H54 (cell line): ENCODE results near the gene TUBA8.

Experiments used
- DNase-seq: peaks from one replicate; pipeline ENCODE4 v3.0.0; 2011; ENCODE audit warnings: low spot score, mixed read lengths; ENCODE audit not compliant: insufficient read length
- FAIRE-seq: peaks from 3 replicates; lab custom pipeline; 2011; peaks lifted over from hg19 to GRCh38; lab: Jason Lieb, UNC
- POLR2A ChIP-seq: IDR thresholded peaks from 2 replicates; pipeline ENCODE4 v1.6.1; 2011; ENCODE audit warnings: low read depth, mild to moderate bottlenecking, low read length

The TUBA8 gene

DNA sequence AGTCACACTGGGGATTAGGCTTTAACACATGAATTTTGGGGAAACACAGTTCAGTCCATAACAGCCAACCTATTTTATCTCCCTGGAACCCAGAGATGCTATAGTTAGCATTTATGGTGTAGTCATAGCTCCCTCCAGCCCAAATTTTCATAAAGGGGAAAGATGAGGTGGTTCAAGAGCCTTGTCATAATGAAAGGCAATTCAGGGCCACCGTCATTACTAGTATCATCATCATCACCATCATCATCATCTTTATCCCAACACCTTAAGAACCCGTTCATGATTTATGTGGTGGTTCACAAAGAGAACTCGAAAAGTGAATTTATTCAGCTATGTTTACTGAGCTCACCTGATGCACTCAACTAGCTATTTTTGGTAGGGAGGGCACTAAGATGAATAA lies 2.4 kb upstream of the TUBA8 start:
- DNase-seq = no peak
- TF ChIP-seq POLR2A = no peak
- no peak for FAIRE-seq

DNA sequence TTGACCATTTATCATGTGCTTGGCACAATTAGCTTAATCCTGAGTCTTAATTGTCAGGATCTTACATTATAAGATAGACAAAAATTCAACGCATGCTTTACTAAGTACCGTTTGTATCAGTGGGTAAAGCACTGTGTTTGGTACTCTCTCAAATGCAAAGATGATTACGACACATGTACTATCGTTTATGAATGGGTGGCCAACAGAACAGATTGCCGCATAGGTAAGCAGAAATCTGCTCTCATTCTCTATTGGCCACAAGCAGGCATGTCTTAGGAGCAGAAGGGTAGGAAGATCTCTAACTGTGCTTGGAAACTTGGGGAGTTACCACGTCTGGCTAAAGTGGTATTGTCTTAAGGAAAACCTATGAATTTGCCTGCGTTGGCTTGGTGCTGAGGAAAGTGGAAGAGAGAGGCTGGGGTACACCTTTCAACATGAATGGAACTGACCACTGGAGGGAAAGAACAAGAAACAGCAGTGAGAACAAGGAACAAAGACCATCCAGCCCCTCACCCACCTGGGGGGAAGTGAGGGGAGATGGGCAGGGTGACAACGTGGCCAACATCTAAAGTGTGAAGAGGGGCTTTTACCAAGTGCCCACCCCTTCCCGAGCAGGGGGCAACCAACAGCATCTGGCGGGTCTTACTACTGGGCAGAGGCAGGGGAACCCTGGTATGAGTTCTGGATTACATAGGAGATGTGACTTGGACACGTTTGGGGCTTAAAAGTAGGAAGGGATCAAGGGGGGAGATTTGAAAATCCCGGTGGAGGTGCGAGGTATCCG lies 1.0 kb upstream of the TUBA8 start:
- no peak for TF ChIP-seq POLR2A
- DNase-seq = no peak
- FAIRE-seq = no peak

GRCh38 chr22:18110954-18111758 lies 547 bp downstream of the TUBA8 start:
- FAIRE-seq = no peak
- no peak for DNase-seq
- TF ChIP-seq POLR2A = no peak

- no peak for FAIRE-seq
- no peak for DNase-seq
- TF ChIP-seq POLR2A = no peak
These were observed 1.2 kb downstream of the TUBA8 start for GRCh38 chr22:18111759-18112330.

- no peak for FAIRE-seq
- DNase-seq = no peak
- no peak for TF ChIP-seq POLR2A
These were observed 1.8 kb downstream of the TUBA8 start for GRCh38 chr22:18112440-18112839.

- FAIRE-seq (no peak), DNase-seq (no peak)
- TF ChIP-seq POLR2A = no peak
These were observed 3.2 kb downstream of the TUBA8 start for GRCh38 chr22:18113680-18114394.

DNA sequence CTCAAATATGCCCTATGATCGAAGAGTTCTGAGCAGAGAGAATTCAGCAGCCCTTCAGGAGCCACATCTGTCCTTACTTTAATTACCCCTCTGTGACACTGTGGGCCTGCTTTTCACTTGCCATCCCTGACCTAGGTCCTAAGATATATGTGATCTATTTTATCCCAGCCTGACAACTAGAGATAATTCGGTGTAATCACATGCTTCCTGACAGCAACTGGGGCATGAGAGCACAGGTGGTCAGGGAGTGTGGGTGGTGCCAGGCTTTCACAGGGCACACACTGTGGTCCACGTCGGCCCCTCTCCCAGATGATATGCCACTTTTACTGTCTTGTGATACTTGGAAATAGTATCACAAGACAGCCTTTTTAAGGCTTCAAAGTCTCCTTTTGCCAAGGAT lies 3.9 kb downstream of the TUBA8 start:
- no peak for DNase-seq
- FAIRE-seq = no peak
- TF ChIP-seq POLR2A = no peak

GRCh38 chr22:18114976-18115652 lies 4.5 kb downstream of the TUBA8 start:
- FAIRE-seq (no peak), DNase-seq (no peak)
- no peak for TF ChIP-seq POLR2A

- no peak for TF ChIP-seq POLR2A
- FAIRE-seq (no peak), DNase-seq (no peak)
These were observed 5.3 kb downstream of the TUBA8 start for GRCh38 chr22:18115906-18116371.

DNA sequence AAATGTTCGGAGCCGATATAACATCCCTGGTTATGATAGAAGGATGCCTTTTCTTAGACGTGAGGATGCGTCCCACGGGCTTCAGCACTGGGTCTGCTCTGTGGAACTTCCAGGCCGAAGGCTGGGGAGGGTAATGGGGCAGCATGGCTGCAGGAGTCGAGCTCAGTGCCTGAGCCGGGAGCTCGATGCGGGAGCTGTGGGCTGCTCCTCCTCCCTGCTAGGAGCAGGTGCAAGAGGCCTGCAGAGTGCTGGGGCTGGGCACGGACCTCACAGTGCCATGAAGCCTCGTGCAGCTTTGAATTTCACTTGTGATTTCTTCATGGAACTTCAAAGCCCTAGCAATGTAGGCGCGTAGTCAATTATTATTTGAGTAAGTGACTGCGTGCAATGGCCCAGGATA lies 6.0 kb downstream of the TUBA8 start:
- DNase-seq (no peak), FAIRE-seq (no peak)
- TF ChIP-seq POLR2A = no peak

GRCh38 chr22:18118345-18118915 lies 7.8 kb downstream of the TUBA8 start:
- TF ChIP-seq POLR2A = no peak
- DNase-seq (no peak), FAIRE-seq (no peak)

DNA sequence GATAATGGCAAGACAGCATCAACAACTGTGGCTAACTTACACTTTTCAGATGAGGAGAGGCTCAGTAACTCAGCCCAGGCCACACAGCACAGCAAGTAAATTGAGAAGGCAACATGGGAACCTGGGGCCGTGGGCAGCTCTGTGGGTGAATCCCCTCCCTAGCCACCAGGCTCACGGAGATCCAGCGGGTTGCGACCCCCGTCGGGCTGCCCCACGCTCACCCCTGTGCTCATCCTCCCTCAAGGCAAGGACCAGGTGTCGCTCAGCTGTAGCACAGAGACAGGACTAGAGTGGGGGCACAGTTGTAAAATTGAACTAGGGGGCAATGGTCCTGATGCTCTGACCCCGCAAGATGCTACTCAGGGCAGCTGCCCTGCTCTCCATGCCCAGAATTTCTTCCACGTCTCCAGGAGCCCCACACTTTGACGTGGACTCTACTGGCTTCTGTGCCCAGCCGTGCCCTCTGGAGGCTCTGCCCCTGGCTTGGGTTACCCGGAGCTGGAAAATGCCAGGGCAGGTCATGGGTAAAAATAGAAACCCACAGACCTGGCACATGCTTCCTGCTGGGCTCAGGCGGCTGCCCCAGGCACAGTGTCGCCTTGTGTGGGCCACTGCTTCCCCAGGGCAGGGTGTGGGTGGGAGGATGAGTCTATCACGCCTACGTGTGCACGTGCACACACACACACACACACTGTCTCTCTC lies 9.0 kb downstream of the TUBA8 start:
- DNase-seq (no peak), FAIRE-seq (no peak)
- no peak for TF ChIP-seq POLR2A
